NOMO-1 treated with DMSO at 0.1 percent for 48 hours (cell line): ENCODE data around the gene FAM174B.

Experiments
- DNase-seq: peaks from one replicate; lab custom pipeline; 2025; ENCODE audit not compliant: unreplicated experiment; lab: John Stamatoyannopoulos, UW

FAM174B gene

DNA sequence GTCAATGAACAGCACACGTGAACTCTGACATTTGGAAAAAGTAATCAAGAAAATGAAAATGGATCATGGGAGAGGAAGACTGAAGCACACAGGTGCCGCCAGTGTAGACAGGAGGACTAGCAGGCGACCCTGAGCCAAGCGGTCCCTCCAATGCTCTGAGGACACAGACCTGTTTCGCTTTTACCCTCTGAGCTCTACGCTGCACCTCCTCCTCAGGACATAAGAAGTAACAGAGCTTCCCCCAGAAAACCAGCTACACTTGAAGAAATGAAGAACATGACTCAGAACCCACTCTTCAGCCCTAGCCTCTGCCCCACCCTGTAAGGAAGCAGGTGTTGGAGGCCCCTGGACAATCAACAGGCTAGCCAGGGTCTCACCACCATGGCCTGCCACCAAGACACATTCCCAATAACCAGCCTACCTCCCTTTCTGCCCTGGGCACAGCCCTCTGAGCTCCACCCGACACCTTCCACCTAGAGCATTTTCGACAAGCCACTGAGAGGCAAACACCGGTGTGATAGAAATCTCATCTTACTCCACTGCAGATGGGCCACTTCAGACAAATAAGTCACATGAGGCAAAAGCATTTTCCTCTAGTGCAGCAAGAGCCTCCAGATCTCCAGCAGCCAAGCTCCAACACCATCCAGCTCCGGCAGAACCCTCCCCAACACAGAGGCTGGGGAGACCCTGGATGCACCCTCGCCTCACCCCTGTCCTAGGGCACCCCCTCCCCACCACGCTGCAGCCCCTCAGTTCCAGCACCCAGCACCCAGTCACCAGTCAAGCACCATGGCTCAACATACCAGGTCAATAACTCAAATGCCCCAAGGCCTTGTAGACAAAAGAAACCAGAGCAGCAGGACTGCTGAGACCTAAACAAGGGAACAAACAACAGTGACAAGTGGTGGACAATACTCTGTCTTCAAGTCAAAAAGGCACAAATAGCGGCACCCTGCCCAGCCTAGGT is 11.4 kb downstream of the FAM174B start:
- no peak for DNase-seq

DNA sequence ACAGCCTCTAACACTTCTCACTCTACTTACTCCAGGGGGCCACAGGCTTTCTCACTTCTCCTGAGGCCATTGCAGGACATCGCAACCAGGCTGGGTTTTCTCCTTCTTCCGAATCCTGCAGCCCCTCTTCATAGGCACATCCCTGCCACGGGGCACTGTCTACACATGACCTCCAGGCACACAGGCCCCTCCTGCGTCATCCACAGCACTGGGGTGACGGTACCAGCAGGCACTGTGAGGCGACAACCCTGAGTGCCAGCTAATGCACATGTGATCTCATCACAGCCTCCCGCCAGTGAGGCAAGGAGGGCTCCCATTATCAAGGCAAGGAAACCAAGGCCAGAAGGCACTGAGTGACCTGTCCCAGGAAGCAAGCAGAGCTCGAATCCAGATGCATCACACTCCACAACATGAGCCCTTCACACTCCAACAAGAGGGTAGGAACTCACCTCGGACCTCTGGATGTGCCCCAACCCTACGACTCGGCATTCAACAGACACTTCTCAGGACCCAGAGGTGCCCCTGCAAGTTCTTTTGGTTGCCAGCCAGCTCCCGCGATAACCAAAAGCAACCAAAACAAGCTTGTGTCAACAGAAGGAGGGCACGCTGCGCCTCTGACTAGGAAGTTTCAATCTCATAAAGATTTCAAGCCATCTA is 16.7 kb downstream of the FAM174B start:
- no peak for DNase-seq

DNA sequence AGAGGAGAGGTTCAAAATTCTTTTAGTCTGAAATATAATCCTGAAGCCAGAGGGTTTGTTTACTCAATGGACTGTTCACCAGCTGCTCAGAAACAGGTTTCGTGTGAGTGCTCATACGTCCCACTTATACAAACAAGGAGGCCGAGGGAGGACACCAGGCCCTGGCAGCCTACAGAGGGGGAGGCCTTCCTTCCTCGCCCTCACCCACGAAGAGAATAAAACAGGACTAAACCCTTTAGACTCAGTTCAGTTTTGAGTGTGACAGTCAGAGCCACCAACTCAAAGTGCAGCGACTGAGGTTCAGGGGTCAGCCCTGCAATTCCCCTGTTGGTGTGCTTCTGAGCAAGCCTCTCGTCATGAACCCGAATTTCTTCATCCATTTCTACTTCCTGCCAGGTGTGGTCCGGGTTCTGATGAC is 17.3 kb downstream of the FAM174B start:
- DNase-seq = no peak

DNA sequence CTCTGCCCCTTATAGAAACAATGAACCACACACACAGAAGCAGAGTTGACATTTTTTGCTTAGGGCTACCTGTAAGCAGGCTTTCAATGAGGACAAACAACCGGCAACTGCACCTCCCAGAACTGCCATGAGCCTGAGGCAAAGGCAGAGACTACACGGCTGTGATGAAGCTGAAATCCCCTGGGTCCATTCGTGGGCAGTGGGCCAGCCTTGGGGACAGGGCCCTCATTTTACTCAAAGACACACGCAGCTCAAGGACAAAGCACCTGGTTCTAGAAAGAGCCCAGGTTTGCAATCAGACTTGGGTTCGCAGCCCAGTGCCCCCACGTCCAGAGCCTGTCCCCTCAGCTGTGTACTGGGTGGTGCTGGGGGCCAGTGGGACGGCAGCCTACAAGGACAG is 17.9 kb downstream of the FAM174B start:
- DNase-seq = no peak

DNA sequence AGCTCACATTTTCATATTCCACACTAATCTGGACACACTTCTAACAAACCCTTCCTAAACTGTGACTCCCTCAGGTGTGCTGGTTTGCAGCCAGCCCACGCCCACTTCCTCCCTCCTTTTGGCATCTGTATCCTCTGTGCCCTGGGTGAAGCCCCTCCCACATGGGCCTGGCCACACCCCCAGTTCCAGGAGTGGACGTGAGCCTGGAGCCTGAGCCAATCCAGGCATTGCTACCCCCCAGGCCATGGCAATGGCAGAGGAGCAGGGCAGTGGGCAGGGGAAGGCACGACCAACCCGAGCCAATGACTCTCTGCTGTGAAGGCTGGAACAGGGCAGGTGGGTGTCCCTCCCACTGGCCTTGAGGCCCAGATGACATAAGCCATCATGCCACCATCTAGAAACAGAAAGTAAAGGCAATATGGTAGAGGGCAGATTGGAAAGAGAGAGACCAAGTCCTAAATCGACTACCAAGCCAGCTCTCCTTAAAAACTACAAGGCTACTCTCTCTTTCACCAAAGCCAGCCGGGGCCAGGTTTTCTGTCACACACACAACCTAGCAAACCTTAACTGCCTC is 18.6 kb downstream of the FAM174B start:
- no peak for DNase-seq

DNA sequence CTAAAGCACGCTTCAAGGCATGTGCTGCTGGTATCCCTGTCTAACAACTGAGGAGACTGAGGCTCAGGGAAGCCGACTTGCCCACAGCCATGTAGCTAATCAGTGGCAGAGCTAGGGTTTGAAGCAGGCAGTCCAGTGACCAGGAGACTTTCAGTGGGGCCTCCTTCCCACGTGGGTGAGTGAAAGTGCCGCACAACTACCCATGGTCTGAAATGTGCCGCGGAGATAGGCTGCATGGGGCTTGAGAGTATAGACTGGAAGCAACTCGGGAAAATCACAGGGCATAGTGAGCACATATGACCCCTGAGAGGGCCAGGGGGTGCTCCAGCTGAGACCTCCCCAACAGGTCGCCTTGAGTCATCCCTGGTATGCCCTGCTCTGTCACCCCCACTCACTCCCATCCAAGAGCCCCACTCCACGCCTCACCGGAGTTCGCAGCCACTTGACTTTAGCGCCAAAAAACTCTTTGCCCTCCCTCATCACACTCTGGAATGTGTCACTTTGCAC is 19.1 kb downstream of the FAM174B start:
- DNase-seq = no peak

DNA sequence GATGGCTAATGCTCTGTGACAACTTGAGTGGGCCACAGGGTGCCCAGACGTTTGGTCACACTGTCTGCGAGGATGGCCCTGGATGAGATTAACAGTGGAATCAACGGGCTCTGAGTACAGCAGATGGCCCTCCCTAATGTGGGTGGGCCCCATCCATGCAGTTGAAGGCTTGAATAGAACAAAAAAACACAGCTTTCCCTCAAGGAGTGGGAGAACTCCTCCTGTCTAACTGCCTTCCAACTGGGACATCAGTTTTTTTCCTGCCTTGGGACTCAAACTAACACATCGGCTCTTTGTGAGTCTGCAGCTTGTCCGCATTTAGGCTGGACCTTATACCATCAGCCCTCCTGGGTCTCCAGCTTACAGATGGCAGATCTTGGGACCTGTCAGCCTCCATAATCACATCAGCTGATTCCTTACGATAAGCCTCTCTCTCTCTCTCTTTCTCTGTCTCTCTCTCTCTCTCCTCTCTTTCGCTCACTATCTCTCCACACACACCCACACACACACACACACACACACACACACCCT is 20.8 kb downstream of the FAM174B start:
- no peak for DNase-seq

DNA sequence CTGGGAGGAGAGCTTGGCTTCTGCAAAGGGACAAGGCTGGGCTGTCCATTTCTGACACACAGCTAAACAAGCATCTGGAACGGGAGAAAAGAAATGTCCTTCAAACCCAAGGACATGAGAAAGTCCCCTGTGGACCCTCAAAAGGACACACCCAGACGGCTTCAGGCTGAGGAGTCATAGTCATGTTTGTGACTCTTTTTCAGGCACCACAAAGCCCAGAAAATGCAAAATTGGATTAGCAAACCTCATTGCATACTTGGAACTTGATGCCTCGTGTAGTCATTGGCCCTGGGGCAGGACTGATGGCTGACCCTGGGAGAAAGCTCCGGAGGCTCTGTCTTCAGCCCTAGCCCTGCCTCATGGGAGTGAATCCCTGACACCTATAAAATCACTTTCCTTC is 21.5 kb downstream of the FAM174B start:
- no peak for DNase-seq

DNA sequence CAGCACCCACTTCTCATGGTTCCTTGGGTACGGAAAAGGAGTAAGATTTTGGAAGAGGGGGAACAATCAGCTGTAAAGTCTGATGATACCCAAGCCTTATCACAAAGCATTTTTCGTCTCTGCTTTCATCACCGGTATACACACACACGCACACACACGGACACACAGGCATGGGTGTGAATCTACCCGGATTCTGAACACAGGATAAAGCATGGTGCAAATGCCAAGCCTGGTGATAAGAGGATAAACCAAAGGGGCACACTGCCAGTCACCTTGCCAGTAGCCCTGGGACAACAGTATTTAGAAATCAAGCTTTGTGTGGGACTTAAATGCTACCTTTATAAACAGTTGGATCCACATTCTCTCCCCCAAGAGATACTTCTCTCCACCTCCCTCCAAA is 22.2 kb downstream of the FAM174B start:
- DNase-seq = no peak

DNA sequence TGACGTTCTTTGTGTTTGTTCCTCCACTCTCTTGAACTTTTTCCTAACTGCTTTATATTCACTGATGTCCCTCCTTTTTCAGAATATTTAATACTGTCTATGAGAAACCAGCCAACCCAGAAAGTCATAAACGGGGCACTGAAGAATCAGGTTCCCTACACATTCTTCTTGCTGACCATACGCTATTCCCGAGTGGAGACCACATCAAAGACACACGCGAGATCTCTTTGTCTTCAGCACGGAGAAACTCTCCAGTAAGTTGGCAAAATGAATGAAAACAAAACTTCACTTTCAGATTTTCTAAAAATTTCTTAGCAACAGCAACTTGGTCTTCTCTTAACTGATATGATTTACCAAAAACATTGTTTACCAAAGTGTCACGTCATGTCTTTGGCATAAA is 22.6 kb downstream of the FAM174B start:
- no peak for DNase-seq

DNA sequence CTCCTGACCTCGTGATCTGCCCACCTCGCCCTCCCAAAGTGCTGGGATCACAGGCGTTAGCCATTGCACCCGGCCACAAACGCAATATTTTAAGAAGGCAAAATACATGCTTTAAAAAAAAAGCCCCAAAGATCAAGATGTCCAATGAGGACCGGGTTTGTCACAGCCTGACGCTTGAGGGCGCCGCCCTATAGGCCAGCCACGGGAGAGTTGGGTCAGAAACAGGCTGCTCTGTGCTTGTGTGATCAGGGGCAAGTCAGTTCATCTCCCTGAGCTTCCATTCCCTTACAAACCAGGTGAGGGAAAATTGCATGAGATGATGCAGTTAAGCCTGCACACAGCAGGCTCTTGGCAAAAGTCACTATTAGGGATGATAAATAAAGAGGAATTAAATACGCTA is 23.9 kb downstream of the FAM174B start:
- DNase-seq = no peak

DNA sequence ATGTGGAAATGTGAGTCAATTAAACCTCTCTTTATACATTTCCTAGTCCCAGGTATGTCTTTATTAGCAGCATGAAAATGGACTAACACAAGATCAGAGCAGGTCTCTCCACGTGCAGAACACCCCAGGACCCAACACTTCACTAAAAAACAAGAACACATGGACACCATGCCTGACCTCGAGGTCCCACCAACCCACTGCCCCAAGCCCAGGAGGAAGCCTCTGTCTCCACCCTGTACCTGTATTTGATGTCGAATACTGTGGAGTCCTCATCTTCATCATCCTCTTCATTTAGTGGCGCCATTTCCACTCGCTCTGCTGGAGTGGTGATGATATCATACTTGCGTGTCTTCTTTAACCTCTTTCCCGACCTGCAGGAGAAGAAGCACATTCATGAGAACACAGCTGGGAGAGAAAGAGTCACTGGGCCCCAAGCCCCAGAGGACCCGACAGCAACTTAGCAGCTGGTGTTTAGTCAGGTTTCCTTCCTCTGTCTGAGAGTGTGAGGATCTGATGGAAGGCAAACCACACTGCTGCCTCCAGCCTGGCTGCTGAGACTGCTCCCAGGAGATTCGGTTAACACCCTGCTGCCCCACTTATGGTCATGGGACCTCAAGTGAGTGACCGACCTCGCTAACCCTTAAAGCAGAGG is 25.5 kb downstream of the FAM174B start:
- DNase-seq = no peak

DNA sequence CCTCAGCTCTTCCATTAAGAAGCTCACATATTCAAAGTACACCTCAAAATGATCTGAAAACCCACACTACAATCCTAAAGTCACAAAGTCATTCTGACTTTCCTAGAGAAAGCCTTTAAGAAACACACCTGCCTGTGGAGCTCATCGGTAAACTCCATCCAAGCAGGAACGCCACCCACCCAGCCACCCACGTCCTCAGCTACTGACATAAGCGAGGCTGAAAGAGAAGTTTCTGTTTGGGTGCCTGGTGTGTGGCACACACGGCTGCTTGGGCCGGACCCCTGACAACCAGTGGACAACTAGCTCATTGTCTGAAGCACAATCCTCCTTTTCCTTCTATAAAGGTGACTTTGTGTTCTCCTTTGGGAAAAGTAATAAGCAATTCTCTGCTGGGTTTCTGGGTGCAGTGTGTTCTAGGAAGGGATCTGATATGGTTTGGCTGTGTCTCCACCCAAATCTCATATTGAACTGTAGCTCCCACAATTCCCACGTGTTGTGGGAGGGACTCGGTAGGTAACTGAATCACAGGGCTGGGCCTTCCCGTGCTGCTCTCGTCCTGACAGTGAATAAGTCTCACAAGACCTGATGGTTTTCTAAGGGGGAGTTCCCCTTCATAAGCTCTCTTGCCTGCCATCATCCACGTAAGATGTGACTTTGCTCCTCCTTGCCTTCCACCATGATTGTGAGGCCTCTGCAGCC is 26.1 kb downstream of the FAM174B start:
- no peak for DNase-seq

DNA sequence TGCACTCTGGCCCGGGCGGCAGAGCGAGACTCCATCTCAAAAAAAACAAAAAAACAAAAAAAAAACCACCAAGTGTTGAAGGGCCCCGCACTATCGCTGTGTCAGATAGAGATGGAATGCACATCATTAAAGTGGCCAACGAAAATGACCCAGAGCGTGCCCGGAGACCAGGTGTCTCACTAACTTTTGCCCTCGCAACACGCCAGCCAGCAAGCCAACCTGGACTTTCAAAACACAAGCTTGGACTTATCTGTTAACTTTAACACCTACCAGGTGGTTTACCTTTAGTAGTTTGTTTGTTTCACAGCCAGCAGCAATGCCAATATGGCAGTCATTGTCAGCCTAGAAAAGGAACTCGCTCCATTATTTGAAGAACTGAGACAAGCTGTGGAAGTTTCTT is 28.6 kb downstream of the FAM174B start:
- no peak for DNase-seq

DNA sequence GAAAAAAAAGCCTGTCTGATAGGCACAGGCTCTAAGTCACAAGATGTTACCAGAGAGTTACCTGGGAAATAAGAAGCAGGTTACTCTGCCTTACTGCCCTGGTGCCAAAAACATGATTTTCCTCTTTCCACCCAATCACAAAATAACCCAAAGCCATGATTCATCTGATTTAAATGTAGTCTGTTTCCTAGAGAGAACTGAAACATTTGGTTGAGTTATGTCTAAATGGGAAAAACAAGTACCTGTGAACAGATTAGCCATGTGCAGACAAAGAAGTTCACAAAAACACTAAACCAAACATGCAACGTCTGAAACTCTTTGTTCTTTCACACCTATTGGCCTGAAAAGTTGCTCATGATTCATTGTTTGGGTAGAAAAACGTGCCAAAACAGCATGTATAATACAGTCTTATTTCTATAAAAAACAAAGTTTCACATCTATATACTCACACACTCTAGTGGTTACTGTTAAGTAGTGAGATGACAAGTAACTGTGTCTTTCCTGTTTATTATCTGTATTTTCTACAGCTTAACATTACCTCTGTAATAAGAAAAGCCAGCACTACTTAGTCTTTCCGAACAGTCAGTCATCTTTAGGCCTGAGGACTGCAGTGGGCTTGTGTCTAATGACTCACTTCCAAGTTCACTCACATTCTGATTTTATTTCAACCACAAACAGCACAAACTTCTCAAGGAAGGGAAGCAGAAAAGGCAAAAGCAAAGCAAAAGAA is 30.2 kb downstream of the FAM174B start:
- no peak for DNase-seq

DNA sequence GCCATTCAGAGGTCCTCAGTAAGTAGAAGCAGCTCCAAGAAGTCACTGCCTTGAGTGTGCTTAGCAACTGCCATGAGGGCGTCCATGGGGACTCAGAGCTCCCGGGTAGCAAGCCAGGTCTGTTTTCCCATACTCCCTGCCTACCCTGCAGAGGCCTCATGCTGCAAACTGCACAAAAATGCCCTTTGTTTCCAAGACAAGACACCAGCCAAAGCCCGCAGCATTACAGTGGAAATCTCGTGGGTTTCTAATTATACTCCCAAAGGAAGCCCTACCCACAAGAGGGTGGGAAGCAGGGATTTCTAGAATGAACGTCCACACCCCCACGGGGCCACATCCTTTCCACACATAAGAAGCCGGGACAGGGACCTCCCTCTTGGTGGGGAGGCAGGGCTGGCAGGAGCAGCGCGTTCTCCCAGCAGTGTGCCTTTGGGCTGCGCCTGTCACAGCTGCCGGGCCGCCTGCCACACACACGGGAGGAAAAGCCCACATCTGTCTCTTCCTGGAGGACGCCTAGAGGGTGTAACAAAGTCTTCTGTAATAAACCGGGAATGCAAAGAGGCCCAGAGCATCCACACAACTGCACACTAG is 31.1 kb downstream of the FAM174B start:
- DNase-seq = no peak

DNA sequence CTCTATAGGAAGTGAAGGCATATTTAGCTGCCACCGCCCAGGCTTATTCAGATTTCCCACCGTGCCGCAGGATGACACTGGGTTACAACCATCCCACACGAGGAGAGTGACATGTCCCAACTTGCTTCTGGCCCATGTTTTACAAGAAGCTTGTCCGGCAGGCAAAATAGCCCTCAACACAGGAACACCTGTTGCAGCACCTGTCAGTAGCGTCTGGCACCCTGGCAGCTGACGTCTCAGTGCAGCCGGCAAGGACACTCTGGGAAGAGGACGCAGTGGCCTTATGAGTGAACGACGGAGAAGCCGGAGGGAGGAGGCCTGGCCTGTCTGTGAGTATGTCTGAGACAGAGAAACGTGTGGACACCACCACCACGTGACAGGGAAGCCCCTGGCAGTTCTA is 32.1 kb downstream of the FAM174B start:
- no peak for DNase-seq

DNA sequence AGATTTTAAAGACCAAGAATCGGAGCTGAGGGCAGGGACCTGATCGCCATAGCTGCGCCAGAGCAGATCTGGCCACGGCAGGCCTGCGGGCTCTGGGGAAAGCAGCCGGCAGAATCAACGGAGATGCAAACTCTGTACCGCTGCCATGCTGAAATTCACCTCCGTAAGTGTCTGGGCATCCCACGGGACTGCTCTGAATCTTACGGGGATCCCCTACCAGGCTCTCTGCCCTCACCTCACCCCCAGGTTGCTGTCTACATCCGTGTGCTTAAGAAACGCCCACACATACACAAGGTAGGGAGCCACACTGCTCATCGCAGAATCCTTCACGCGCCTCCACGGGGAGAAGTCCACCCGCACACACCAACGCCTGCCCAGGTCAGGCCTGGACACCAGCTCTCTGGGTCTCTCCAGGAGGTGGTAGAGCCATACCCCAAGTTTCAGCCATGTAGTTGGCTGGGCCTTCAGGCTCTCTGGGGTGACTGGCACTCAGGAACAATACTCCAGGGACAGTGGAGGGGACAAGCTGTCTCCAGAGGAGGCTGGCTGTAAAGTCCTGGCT is 33.5 kb downstream of the FAM174B start:
- no peak for DNase-seq

DNA sequence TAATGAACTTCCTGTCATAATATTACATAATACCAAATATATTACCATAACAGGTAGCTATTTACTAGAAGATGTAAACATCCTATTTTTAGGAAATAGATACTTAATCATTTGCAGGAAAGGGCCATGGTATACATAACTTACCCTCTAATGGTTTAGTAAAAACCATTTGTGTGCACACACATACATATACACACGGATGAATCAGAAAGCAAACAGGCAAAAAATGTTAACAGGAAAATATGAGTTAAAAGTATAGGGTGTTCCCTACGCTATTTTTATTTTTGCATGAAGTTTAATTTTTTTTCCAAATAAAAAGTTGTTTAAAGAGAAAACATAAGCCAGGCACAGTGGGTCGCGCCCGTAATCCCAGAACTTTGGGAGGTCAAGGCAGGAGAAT is 34.6 kb downstream of the FAM174B start:
- no peak for DNase-seq
